Liver (tissue), 9 donors: ENCODE results near the gene CST3. TPM values are rescaled to one million over a fixed set of nuclear protein-coding genes. Genes with fewer than 3 reads are reported as not detected.
"Not testable (repeated sequence)": the region's sequence is repeated elsewhere in the genome, so short reads cannot be mapped to it uniquely, and the experiment has no call there.

Experiments
- DNase-seq: peaks from one replicate; pipeline ENCODE4 v3.0.0-alpha.2; 2017; ENCODE audit warnings: low spot score
- H3K27ac ChIP-seq, 2 donors: one replicate each; pipeline ENCODE4 v1.7.0; 2013; ENCODE audit warnings: inconsistent platforms in 2 of 2, low read length in 2 of 2, control low read depth in 1 of 2, low read depth in 1 of 2, mild to moderate bottlenecking in 1 of 2
- H3K27me3 ChIP-seq, 4 donors: one replicate each; pipeline versions ENCODE4 v1.6.1 to v1.7.0; 2013; ENCODE audit warnings: low read length in 3 of 4, inconsistent platforms in 1 of 4, mild to moderate bottlenecking in 1 of 4, moderate library complexity in 1 of 4; ENCODE audit not compliant: control insufficient read depth in 4 of 4, insufficient read depth in 4 of 4
- H3K36me3 ChIP-seq, 4 donors: one replicate each; pipeline versions ENCODE4 v1.6.1 to v1.7.0; 2013; ENCODE audit warnings: low read length in 3 of 4, mild to moderate bottlenecking in 3 of 4, low read depth in 1 of 4, moderate library complexity in 1 of 4; ENCODE audit not compliant: control insufficient read depth in 4 of 4, insufficient read depth in 3 of 4
- H3K4me1 ChIP-seq, 4 donors: one replicate each; pipeline versions ENCODE4 v1.6.1 to v1.7.0; 2013; ENCODE audit warnings: low read length in 3 of 4, mild to moderate bottlenecking in 3 of 4, moderate library complexity in 1 of 4; ENCODE audit not compliant: control insufficient read depth in 4 of 4, insufficient read depth in 4 of 4
- H3K4me3 ChIP-seq, 3 donors: one replicate each; pipeline versions ENCODE4 v1.6.1 to v1.7.0; 2013; ENCODE audit warnings: low read length in 3 of 3, control low read depth in 1 of 3, low read depth in 1 of 3, mild to moderate bottlenecking in 1 of 3
- H3K9ac ChIP-seq, 2 donors: one replicate each; pipeline ENCODE4 v1.7.0; 2013; ENCODE audit warnings: low read length in 2 of 2, mild to moderate bottlenecking in 2 of 2, moderate library complexity in 2 of 2, control low read depth in 1 of 2, low read depth in 1 of 2
- H3K9me3 ChIP-seq, 4 donors: one replicate each; pipeline versions ENCODE4 v1.6.1 to v1.7.0; 2013; ENCODE audit warnings: low read length in 3 of 4; ENCODE audit not compliant: control insufficient read depth in 4 of 4
- EGR1 ChIP-seq, 2 donors: IDR thresholded peaks; 2 replicates each; pipeline ENCODE4 v1.6.1; 2016 to 2018; ENCODE audit warnings: antibody characterized with exemption in 2 of 2, low read depth in 2 of 2
- FOXA1 ChIP-seq: IDR thresholded peaks from 2 replicates; pipeline ENCODE4 v1.6.1; 2016; ENCODE audit warnings: antibody characterized with exemption
- FOXA2 ChIP-seq: IDR thresholded peaks from 2 replicates; pipeline ENCODE4 v1.6.1; 2016; ENCODE audit warnings: antibody characterized with exemption
- GABPA ChIP-seq, 2 donors: IDR thresholded peaks in 1 of 2; conservative IDR thresholded peaks in 1 of 2; 2 replicates each; pipeline ENCODE4 v1.6.1; 2016; ENCODE audit warnings: antibody characterized with exemption in 2 of 2, mild to moderate bottlenecking in 1 of 2, moderate library complexity in 1 of 2
- HNF4G ChIP-seq: IDR thresholded peaks from 2 replicates; pipeline ENCODE4 v1.6.1; 2016; ENCODE audit warnings: antibody characterized with exemption
- JUND ChIP-seq, 2 donors: IDR thresholded peaks; 2 replicates each; pipeline ENCODE4 v1.6.1; 2016; ENCODE audit warnings: antibody characterized with exemption in 2 of 2
- NR2F2 ChIP-seq: IDR thresholded peaks from 2 replicates; pipeline ENCODE4 v1.6.1; 2016; ENCODE audit warnings: antibody characterized with exemption
- RAD21 ChIP-seq, 2 donors: IDR thresholded peaks; 2 replicates each; pipeline ENCODE4 v1.6.1; 2016; ENCODE audit warnings: antibody characterized with exemption in 2 of 2, mild to moderate bottlenecking in 2 of 2
- RXRA ChIP-seq, 2 donors: IDR thresholded peaks; 2 replicates each; pipeline ENCODE4 v1.6.1; 2017 to 2018; ENCODE audit warnings: antibody characterized with exemption in 2 of 2, mild to moderate bottlenecking in 1 of 2
- SP1 ChIP-seq: IDR thresholded peaks from 2 replicates; pipeline ENCODE4 v1.6.1; 2018; ENCODE audit warnings: antibody characterized with exemption, mild to moderate bottlenecking
- TAF1 ChIP-seq: conservative IDR thresholded peaks from 2 replicates; pipeline ENCODE4 v1.6.1; 2016; ENCODE audit warnings: antibody characterized with exemption, mild to moderate bottlenecking
- YY1 ChIP-seq: IDR thresholded peaks from 2 replicates; pipeline ENCODE4 v1.6.1; 2016; ENCODE audit warnings: antibody characterized with exemption, mild to moderate bottlenecking
- WGBS: extraction: QIAGEN DNeasy Blood & Tissue Kit; methylation state at CpG from one replicate; pipeline ENCODE4 v1.1.7; 2013; 5-methylcytosine and 5-hydroxymethylcytosine counted together
- polyA plus RNA-seq, 2 donors: library from polyadenylated mRNA; stranded (reverse) in 1 of 2; unstranded in 1 of 2; fragments of 200-250 nt in 1 of 2; fragments of >200 nt in 1 of 2; fragmentation: Nextera tagmentation in 1 of 2; extraction: Ambion mirVana in 1 of 2; gene quantifications; one replicate each; pipeline versions ENCODE4 v1.2.1 to v1.2.3, GENCODE V29; 2013 to 2015
- total RNA-seq, 2 donors: library from RNA; depleted of rRNA; stranded (reverse); fragments of >200 nt; gene quantifications; one replicate each; pipeline ENCODE4 v1.2.3, GENCODE V29; 2014
- TF ChIP-seq, protein P1 (sequence below): fragments of 150-350 bp; IDR thresholded peaks from 2 replicates; pipeline ENCODE4 v1.5.1; 2017; ENCODE audit warnings: improper control_type of control experiment, low read depth, low read length; ENCODE audit not compliant: missing input control
- TF ChIP-seq, protein P2 (sequence below): IDR thresholded peaks from 2 replicates; pipeline ENCODE4 v1.6.1; 2016; ENCODE audit warnings: antibody characterized with exemption
- TF ChIP-seq, protein P3 (sequence below): IDR thresholded peaks from 2 replicates; pipeline ENCODE4 v1.6.1; 2016; ENCODE audit warnings: antibody characterized with exemption
- TF ChIP-seq, protein P4 (sequence below): IDR thresholded peaks from 2 replicates; pipeline ENCODE4 v1.6.1; 2016; ENCODE audit warnings: antibody characterized with exemption
- donor health status: healthy.
- donor health status: healthy.
- donor health status: healthy.
- donor health status: healthy.
- donor health status: healthy.

CST3 gene
- total and polyA plus RNA-seq, 4 donors = 153 to 1,712 (median 513) TPM

DNA sequence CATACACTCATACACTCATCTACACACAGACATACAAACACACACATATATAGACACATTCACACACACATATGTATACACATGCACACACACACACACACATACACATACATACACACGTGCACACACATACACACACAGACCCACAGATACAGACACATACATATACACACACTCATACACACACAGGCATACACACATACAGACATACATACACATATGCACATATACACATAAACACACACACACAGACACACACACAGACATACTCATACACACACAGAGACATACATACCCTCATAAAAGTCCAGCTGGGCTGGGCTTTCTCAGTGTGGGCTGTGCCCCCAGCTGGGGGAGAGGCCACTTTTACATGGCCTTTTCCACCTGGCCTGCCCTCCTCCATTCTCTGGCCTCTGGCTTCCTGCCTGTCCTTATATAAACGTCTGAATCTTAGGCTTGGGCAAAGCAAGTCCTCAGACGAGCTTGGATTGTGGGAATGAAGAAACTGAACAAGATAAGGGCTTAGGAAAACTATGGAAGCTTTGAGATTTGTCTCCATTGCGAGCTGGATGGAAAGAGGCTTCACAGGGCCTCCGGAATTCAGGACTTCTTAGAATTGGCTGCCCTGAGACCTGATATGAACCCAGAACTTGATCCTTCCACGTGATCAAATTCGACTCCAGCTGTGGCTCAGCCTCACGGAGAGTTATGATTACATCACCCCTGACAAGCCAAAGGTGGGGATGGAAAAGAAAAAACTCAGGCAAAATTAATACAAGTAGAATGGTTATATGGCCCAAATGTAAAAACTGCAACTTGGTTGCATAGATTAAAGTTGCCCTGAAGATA, 22.5 kb upstream of the CST3 start:
- Histone ChIP-seq H3K4me1 (peaks cover 0 to 5% (median 0%) of the 10 kb centered on the region in 4 donors), H3K27ac (no peak overlapping the region), H3K27me3 (no peaks in the 10 kb centered on the region), H3K36me3 (no peaks in the 10 kb centered on the region), H3K4me3 (no peak overlapping the region), H3K9me3 (no peaks in the 10 kb centered on the region), H3K9ac (no peak overlapping the region)
- DNase-seq = no peak
- 64% methylated on average over 8 of the region's 8 CpGs for WGBS
- TF ChIP-seq RXRA (IDR thresholded peaks at IDR 0.05) (no peak), HNF4G (no peak), TAF1 (no peak), FOXA1 (no peak), EGR1 (IDR thresholded peaks at IDR 0.05; ENCODE audit: low read depth in 2 of 2) (no peak), GABPA (IDR thresholded peaks at IDR 0.05 in 1 of 2, conservative IDR thresholded peaks at IDR 0.05 in 1 of 2) (no peak), NR2F2 (no peak), RAD21 (IDR thresholded peaks at IDR 0.05) (no peak), FOXA2 (no peak), SP1 (no peak), YY1 (no peak)
- TF ChIP-seq, protein P1, sequence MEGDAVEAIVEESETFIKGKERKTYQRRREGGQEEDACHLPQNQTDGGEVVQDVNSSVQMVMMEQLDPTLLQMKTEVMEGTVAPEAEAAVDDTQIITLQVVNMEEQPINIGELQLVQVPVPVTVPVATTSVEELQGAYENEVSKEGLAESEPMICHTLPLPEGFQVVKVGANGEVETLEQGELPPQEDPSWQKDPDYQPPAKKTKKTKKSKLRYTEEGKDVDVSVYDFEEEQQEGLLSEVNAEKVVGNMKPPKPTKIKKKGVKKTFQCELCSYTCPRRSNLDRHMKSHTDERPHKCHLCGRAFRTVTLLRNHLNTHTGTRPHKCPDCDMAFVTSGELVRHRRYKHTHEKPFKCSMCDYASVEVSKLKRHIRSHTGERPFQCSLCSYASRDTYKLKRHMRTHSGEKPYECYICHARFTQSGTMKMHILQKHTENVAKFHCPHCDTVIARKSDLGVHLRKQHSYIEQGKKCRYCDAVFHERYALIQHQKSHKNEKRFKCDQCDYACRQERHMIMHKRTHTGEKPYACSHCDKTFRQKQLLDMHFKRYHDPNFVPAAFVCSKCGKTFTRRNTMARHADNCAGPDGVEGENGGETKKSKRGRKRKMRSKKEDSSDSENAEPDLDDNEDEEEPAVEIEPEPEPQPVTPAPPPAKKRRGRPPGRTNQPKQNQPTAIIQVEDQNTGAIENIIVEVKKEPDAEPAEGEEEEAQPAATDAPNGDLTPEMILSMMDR = no peak
- TF ChIP-seq, protein P2, sequence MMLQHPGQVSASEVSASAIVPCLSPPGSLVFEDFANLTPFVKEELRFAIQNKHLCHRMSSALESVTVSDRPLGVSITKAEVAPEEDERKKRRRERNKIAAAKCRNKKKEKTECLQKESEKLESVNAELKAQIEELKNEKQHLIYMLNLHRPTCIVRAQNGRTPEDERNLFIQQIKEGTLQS = no peak
- TF ChIP-seq, protein P3, sequence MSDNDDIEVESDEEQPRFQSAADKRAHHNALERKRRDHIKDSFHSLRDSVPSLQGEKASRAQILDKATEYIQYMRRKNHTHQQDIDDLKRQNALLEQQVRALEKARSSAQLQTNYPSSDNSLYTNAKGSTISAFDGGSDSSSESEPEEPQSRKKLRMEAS = no peak

DNA sequence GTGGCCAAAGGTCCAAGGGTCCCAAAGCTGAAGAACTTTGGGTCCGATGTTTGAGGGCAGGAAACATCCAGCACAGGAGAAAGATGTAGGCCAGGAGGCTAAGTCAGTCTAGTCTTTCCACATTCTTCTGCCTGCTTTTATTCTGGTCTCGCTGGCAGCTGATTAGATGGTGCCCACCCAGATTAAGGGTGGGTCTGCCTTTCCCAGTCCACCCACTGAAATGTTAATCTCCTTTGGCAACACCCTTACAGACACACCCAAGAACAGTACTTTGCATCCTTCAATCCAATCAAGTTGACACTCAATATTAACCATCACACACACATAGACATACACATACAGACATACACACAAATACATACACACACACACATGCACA, 21.8 kb upstream of the CST3 start:
- H3K4me3 ChIP-seq, H3K9me3 ChIP-seq, H3K27me3 ChIP-seq, H3K4me1 ChIP-seq, H3K27ac ChIP-seq, H3K36me3 ChIP-seq, DNase-seq, H3K9ac ChIP-seq: not testable (repeated sequence)
- WGBS = 90% methylated on average over 2 of the region's 2 CpGs

DNA sequence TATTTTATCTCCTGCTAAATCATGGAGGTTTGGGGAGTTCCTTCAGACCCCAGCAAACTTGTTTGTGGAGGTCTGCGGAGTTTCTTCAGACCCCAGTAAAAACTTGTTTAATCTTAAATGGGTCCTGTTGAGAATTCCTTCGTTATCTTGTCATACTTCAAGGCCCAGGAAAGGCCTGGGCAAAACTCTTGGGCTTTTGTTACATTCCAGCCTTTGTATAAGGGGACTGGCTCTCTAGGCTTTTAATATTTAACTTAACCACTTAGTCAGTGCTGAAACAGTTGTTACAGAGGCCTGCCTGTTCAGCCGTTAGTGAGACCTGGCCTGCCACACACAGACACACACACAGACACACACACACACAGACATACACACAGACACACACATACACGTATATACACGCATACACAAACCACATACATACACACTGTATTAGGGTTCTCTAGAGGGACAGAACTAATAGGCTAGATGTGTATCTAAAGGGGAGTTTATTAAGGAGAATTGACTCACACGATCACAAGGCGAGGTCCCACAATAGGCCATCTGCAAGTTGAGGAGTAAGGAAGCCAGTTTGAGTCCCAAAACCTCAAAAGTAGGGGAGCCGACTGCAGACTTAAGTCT, 21.3 kb upstream of the CST3 start:
- H3K9me3 ChIP-seq = no peaks in the 10 kb centered on the region
- H3K4me1 ChIP-seq = peaks cover 0 to 5% (median 1%) of the 10 kb centered on the region in 4 donors
- no peaks in the 10 kb centered on the region for H3K36me3 ChIP-seq
- H3K9ac ChIP-seq = no peak overlapping the region
- no peak overlapping the region for H3K27ac ChIP-seq
- no peak for DNase-seq
- WGBS = 89% methylated on average over 8 of the region's 8 CpGs
- H3K4me3 ChIP-seq = no peak overlapping the region
- no peak for TF ChIP-seq YY1
- TF ChIP-seq, protein P3 = no peak
- TF ChIP-seq EGR1 (IDR thresholded peaks at IDR 0.05; ENCODE audit: low read depth in 2 of 2) = no peak
- TF ChIP-seq, protein P4, sequence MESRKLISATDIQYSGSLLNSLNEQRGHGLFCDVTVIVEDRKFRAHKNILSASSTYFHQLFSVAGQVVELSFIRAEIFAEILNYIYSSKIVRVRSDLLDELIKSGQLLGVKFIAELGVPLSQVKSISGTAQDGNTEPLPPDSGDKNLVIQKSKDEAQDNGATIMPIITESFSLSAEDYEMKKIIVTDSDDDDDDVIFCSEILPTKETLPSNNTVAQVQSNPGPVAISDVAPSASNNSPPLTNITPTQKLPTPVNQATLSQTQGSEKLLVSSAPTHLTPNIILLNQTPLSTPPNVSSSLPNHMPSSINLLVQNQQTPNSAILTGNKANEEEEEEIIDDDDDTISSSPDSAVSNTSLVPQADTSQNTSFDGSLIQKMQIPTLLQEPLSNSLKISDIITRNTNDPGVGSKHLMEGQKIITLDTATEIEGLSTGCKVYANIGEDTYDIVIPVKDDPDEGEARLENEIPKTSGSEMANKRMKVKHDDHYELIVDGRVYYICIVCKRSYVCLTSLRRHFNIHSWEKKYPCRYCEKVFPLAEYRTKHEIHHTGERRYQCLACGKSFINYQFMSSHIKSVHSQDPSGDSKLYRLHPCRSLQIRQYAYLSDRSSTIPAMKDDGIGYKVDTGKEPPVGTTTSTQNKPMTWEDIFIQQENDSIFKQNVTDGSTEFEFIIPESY = no peak
- no peak for TF ChIP-seq JUND (IDR thresholded peaks at IDR 0.05)
- no peak for TF ChIP-seq RXRA (IDR thresholded peaks at IDR 0.05)
- TF ChIP-seq FOXA1 = no peak
- no peak for TF ChIP-seq GABPA (IDR thresholded peaks at IDR 0.05 in 1 of 2, conservative IDR thresholded peaks at IDR 0.05 in 1 of 2)
- TF ChIP-seq HNF4G = no peak
- no peaks in the 10 kb centered on the region for H3K27me3 ChIP-seq
